Measurements from ENCODE around the gene CAMSAP1.

- TF ChIP-seq CTCF (conservative IDR thresholded peaks at IDR 0.05; ENCODE audit: low read length) (no peak), EZH2phosphoT487 (IDR thresholded peaks at IDR 0.05; ENCODE audit: borderline replicate concordance, low read depth, low read length) (no peak)
Observed at GRCh38 chr9:135792268-135793128, 114.8 kb downstream of the CAMSAP1 start.

All from OCI-LY7 (cell line).